NCI-H2196 treated with DMSO at 0.1 percent for 48 hours (cell line): ENCODE measurements around the gene FOXA3.

Experiments used
- DNase-seq: peaks from one replicate; lab custom pipeline; 2025; ENCODE audit not compliant: unreplicated experiment; lab: John Stamatoyannopoulos, UW

FOXA3 gene

DNA sequence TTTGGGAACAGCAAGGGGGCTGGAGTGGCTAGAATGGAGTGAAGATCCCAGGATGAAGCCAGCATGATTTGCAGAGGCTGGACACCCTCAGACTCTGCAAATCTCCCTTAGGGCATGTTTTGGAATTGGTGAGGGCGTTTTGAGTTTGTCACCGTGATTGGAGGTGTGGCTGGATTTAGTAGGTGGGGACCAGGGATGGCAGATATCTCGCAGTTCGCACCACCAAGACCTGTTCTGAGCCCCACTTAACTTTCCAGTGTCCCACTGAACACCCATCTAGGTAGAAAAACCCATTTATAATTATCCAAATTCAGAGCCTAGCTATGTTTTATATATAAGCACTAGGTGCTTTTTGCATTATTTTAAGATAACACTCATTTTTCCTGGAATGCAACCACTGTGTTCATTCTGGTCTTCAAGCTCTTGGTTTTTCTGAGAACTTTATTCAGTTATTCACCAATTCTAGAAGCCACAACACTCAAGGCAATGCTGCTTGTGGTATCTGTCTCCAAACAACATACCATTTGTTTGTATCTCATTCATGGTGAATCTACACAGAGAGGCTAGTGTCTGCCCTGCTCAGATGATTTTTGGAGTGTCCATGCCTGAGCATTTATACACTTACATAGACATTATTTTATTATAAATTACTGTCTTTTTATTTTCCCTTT is 53.4 kb downstream of the FOXA3 start:
- DNase-seq: no peak

DNA sequence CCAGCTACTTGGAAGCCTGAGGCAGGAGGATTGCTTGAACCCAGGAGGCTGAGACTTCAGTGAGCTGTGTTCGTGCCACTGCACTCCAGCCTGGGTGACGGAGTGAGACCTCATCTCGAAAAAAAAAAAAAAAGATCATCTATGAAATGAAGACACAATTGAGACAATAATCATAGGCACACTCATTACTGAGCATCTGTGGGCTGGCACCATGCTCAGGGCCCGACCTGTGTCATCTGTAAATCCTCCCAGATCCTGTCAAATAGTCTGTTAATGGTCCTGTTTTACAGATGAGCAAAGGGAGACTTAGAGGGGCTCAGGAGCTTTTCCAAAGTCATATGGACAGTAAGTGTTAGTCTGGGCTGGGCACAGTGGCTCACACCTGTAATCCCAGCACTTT is 54.6 kb downstream of the FOXA3 start:
- no peak for DNase-seq

DNA sequence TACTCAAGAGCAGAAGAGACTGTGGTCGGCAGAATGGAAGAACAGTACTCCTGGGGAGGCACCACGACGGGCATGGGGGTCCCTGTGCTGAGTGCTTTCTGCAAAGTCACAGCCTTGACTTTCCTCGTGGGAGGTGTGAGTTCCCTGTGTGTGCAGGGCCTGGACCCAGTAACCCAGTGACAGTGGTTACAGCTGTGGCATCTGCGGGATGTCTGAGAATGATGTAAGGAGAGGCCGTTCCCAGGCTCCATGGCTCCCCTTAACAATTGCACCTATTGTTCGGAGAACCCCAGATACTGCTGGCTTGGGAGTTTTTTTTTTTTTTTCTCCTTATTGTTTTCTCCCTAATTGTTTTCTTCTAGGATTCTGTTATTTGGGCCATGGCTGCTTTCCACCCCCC is 55.6 kb downstream of the FOXA3 start:
- no peak for DNase-seq

DNA sequence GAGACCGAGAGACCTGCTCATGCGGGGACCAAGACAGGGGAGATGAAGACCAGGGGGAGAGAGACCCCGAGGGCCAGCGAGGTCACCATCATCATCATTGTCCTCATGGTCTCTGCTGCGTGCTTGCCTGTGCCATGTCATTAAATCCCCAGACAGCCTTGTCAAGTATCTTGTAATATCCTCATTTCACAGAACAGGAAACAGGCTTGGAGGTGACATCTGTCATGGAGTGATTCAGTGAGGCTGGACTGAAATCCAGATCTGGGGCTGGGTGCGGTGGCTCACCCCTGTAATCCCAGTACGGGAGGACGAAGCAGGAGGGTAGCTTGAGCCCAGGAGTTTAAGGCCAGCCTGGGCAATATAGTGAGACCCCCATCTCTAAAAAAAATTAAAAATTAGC is 56.3 kb downstream of the FOXA3 start:
- DNase-seq: no peak

GRCh38 chr19:45922281-45922680 is 58.2 kb downstream of the FOXA3 start:
- no peak for DNase-seq
